ENCODE measurements around the gene BCL2. TPM values are rescaled to one million over a fixed set of nuclear protein-coding genes. Genes with fewer than 3 reads are reported as not detected.

Gene BCL2
- total and polyA plus RNA-seq, 3 experiments from 2014 or later = 29.8 to 60.5 (median 58.9) TPM

DNA sequence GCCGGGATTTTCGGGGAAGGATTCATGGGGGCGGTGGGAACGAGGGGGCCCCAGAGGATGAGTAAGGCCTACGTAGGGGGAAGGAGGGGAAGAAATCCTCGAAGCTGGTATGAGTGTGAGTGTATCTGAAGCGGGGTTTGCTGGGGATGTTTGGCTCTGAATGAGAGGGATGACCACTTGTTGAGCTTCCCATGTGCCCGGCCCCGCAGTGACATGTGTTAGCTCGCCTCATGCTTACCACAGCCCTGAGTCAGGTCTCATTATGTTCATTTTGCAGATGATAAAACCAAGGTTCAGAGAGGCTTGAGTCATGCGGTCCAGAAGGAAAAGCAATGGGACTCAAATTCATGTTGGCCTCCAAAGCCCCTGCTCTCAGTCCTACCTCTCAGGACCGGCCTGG, 214.7 kb downstream of the BCL2 start:
- H3K4me1 Mint-ChIP-seq = peaks cover 25 to 38% (median 38%) of the 10 kb centered on the region in 3 donors
- no peak overlapping the region for H3K27ac Mint-ChIP-seq
- peaks cover 30% of the 10 kb centered on the region for H3K4me1 ChIP-seq (ENCODE audit: insufficient read depth, low read length)
- H3K36me3 ChIP-seq (ENCODE audit: insufficient read depth, low read length) = no peaks in the 10 kb centered on the region
- H3K4me3 ChIP-seq (ENCODE audit: low read length) = no peak overlapping the region
- no peak overlapping the region for H3K4me3 Mint-ChIP-seq
- POLR2A ChIA-PET = no interaction called here
- no peaks in the 10 kb centered on the region for H3K9me3 ChIP-seq (ENCODE audit: low read length)
- H3K27me3 ChIP-seq (ENCODE audit: insufficient read depth, low read length, poor library complexity, severe bottlenecking) = no peaks in the 10 kb centered on the region
- no peaks in the 10 kb centered on the region for H3K36me3 Mint-ChIP-seq
- peaks cover 0 to 2% (median 0%) of the 10 kb centered on the region in 5 donors for H3K9me3 Mint-ChIP-seq
- no peak for DNase-seq
- CTCF ChIA-PET = no interaction called here
- no peak overlapping the region for H3K27ac ChIP-seq (ENCODE audit: low read depth, low read length)
- H3K27me3 Mint-ChIP-seq = no peaks in the 10 kb centered on the region

DNA sequence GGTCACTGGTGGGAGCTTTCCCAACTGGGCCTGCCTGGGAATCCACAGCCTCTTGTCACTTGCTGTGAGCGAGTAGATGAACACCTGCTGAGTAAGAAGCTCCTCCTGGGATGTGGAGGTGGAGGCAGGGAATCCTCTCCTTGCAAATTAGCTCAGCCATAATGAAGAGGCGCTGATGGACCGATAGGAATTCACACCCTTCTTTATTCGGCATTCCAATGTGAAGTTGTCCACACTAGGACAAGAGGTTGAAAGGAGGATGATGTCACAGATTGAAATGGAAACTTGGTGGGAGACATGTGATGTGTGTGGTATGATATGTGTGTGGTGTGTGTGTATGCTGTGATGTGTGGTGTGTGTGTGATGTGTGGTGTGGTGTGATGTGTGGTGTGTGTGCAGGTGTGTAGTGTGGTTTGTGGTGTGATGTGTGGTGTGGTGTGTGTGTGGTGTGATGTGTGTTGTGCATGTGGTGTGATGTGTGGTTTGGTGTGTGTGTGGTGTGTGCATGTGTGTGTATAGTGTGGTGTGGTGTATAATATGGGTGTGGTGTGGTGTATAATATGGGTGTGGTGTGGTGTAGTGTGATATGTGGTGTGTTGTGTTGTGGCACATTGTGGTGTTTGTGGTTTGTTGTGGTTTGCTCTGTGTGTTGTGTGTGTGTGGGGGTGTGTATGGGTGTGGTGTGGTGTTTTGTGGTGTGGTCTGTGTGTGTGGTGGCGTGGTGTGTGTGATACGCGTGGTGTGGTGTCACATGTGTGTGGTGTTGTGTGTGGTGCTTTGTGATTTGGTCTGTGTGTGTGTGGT, 216.4 kb downstream of the BCL2 start:
- ChIA-PET CTCF (interaction anchor here (1.2 kb wide), 1 partner anchor 262 kb away, joined by 3 read pairs; no protein-coding TSS in a partner anchor), POLR2A (no interaction called here)
- no peak for DNase-seq
- Histone ChIP-seq H3K4me1 (ENCODE audit: insufficient read depth, low read length) (peaks cover 47% of the 10 kb centered on the region), H3K27ac (ENCODE audit: low read depth, low read length) (no peak overlapping the region), H3K4me3 (ENCODE audit: low read length) (no peak overlapping the region), H3K36me3 (ENCODE audit: insufficient read depth, low read length) (no peaks in the 10 kb centered on the region), H3K9me3 (ENCODE audit: low read length) (no peaks in the 10 kb centered on the region), H3K27me3 (ENCODE audit: insufficient read depth, low read length, poor library complexity, severe bottlenecking) (no peaks in the 10 kb centered on the region)
- peaks cover 0 to 2% (median 0%) of the 10 kb centered on the region in 5 donors for H3K9me3 Mint-ChIP-seq
- peak overlapping the region in 1 of 7 donors; percentile 37 for H3K4me3 Mint-ChIP-seq
- peak overlapping the region in 1 of 8 donors; percentile 64 for H3K27ac Mint-ChIP-seq
- H3K27me3 Mint-ChIP-seq = no peaks in the 10 kb centered on the region
- H3K36me3 Mint-ChIP-seq = no peaks in the 10 kb centered on the region
- peaks cover 42 to 56% (median 55%) of the 10 kb centered on the region in 3 donors for H3K4me1 Mint-ChIP-seq

- H3K27ac Mint-ChIP-seq = peak overlapping the region in 3 of 8 donors; percentile 7 to 56 (median 51)
- H3K27me3 Mint-ChIP-seq = peaks cover 0 to 3% of the 10 kb centered on the region in 2 donors
- no peaks in the 10 kb centered on the region for H3K9me3 Mint-ChIP-seq
- no peak overlapping the region for H3K4me3 ChIP-seq (ENCODE audit: low read length)
- H3K4me1 ChIP-seq (ENCODE audit: insufficient read depth, low read length) = peaks cover 50% of the 10 kb centered on the region
- peak overlapping the region in 2 of 7 donors; percentile 15 to 26 for H3K4me3 Mint-ChIP-seq
- peaks cover 39 to 56% (median 50%) of the 10 kb centered on the region in 3 donors for H3K4me1 Mint-ChIP-seq
- ChIA-PET POLR2A (no interaction called here), CTCF (interaction anchor here (1.7 kb wide), 1 partner anchor 12 kb away, joined by 3 read pairs; no protein-coding TSS in a partner anchor)
- no peak for DNase-seq
- no peak overlapping the region for H3K27ac ChIP-seq (ENCODE audit: low read depth, low read length)
- H3K36me3 ChIP-seq (ENCODE audit: insufficient read depth, low read length) = no peaks in the 10 kb centered on the region
- H3K27me3 ChIP-seq (ENCODE audit: insufficient read depth, low read length, poor library complexity, severe bottlenecking) = no peaks in the 10 kb centered on the region
- H3K9me3 ChIP-seq (ENCODE audit: low read length) = no peaks in the 10 kb centered on the region
- H3K36me3 Mint-ChIP-seq = no peaks in the 10 kb centered on the region
Measured at GRCh38 chr18:63100630-63101055, 218.9 kb downstream of the BCL2 start.

DNA sequence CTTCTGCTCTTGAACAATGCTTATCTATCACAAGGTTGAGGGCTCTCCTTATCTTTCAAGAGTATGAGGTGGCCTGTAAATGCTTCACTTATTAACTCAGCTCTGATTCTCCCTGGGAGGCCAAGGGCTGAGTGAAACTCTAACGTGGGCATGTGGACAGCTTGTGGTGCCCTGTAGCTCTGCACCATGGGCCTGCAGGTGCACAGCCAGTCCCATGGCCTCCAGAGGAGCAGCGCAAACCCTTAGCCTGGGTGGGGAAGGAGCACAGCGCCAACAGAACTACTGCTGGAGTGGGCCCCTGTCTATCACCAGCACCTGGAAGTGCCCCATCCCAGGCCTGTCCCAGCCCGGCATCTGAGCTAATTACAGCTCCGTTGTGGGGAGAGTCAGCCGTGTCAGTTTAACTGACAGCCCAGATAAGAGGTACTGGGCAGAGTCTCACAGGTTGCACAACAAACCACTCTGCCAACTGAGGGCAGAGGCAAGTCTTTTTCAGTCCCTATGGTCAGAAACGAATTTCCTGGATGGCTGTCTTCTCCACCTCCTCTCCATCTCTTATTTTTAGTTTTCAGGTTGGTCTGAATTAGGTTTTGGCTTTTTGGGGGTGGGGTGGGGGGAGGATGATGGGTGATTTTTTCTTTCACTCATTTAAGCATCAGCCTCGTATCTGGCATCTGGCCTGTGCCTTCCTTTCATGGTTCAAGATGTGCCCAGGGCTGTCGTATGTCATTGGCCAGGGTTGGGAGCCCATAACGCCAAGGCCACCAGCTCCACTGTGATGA, 219.5 kb downstream of the BCL2 start:
- H3K36me3 Mint-ChIP-seq = no peaks in the 10 kb centered on the region
- peak overlapping the region in 1 of 8 donors; percentile 7 for H3K27ac Mint-ChIP-seq
- peak overlapping the region in 3 of 7 donors; percentile 12 to 39 (median 37) for H3K4me3 Mint-ChIP-seq
- peaks cover 39 to 56% (median 50%) of the 10 kb centered on the region in 3 donors for H3K4me1 Mint-ChIP-seq
- no peak overlapping the region for H3K4me3 ChIP-seq (ENCODE audit: low read length)
- ChIA-PET POLR2A (no interaction called here), CTCF (interaction anchor here (1.7 kb wide), 1 partner anchor 13 kb away, joined by 3 read pairs; no protein-coding TSS in a partner anchor)
- no peaks in the 10 kb centered on the region for H3K9me3 ChIP-seq (ENCODE audit: low read length)
- DNase-seq = no peak
- no peak overlapping the region for H3K27ac ChIP-seq (ENCODE audit: low read depth, low read length)
- peaks cover 50% of the 10 kb centered on the region for H3K4me1 ChIP-seq (ENCODE audit: insufficient read depth, low read length)
- H3K9me3 Mint-ChIP-seq = no peaks in the 10 kb centered on the region
- H3K27me3 ChIP-seq (ENCODE audit: insufficient read depth, low read length, poor library complexity, severe bottlenecking) = no peaks in the 10 kb centered on the region
- no peaks in the 10 kb centered on the region for H3K36me3 ChIP-seq (ENCODE audit: insufficient read depth, low read length)
- H3K27me3 Mint-ChIP-seq = peaks cover 0 to 3% of the 10 kb centered on the region in 2 donors

- H3K4me1 ChIP-seq (ENCODE audit: insufficient read depth, low read length) = peaks cover 50% of the 10 kb centered on the region
- Mint-ChIP-seq H3K4me1 (peaks cover 39 to 56% (median 50%) of the 10 kb centered on the region in 3 donors), H3K9me3 (no peaks in the 10 kb centered on the region), H3K4me3 (peak overlapping the region in 6 of 7 donors; percentile 12 to 88 (median 65)), H3K36me3 (no peaks in the 10 kb centered on the region), H3K27ac (peak overlapping the region in 7 of 8 donors; percentile 2 to 84 (median 78)), H3K27me3 (peaks cover 0 to 3% of the 10 kb centered on the region in 2 donors)
- CTCF ChIA-PET = interaction anchor here (0.6 to 1.7 kb wide), 2 partner anchors 13 to 23 kb away, joined by 3 read pairs; no protein-coding TSS in a partner anchor
- no peaks in the 10 kb centered on the region for H3K9me3 ChIP-seq (ENCODE audit: low read length)
- peak overlapping the region; percentile 15 for H3K4me3 ChIP-seq (ENCODE audit: low read length)
- no peaks in the 10 kb centered on the region for H3K27me3 ChIP-seq (ENCODE audit: insufficient read depth, low read length, poor library complexity, severe bottlenecking)
- no peak for DNase-seq
- no peak overlapping the region for H3K27ac ChIP-seq (ENCODE audit: low read depth, low read length)
- H3K36me3 ChIP-seq (ENCODE audit: insufficient read depth, low read length) = no peaks in the 10 kb centered on the region
- POLR2A ChIA-PET = no interaction called here
Measured at GRCh38 chr18:63099091-63099840, 220.3 kb downstream of the BCL2 start.

- no peaks in the 10 kb centered on the region for H3K36me3 Mint-ChIP-seq
- peak overlapping the region; percentile 1 to 92 (median 82) for H3K27ac Mint-ChIP-seq
- ChIA-PET CTCF (no interaction called here), POLR2A (interaction anchor here (0.6 kb wide), 1 partner anchor 289 kb away, joined by 3 read pairs; no protein-coding TSS in a partner anchor)
- DNase-seq = peak in 4 of 5 donors; percentile 10 to 67 (median 54)
- peaks cover 39 to 55% (median 47%) of the 10 kb centered on the region in 3 donors for H3K4me1 Mint-ChIP-seq
- H3K9me3 Mint-ChIP-seq = no peaks in the 10 kb centered on the region
- H3K4me1 ChIP-seq (ENCODE audit: insufficient read depth, low read length) = peaks cover 47% of the 10 kb centered on the region
- H3K9me3 ChIP-seq (ENCODE audit: low read length) = no peaks in the 10 kb centered on the region
- H3K4me3 Mint-ChIP-seq = peak overlapping the region; percentile 57 to 88 (median 70)
- no peaks in the 10 kb centered on the region for H3K27me3 ChIP-seq (ENCODE audit: insufficient read depth, low read length, poor library complexity, severe bottlenecking)
- H3K36me3 ChIP-seq (ENCODE audit: insufficient read depth, low read length) = no peaks in the 10 kb centered on the region
- H3K27me3 Mint-ChIP-seq = peaks cover 0 to 3% of the 10 kb centered on the region in 2 donors
- H3K27ac ChIP-seq (ENCODE audit: low read depth, low read length) = no peak overlapping the region
- peak overlapping the region; percentile 15 for H3K4me3 ChIP-seq (ENCODE audit: low read length)
Measured at GRCh38 chr18:63098018-63098981, 221.3 kb downstream of the BCL2 start.

DNA sequence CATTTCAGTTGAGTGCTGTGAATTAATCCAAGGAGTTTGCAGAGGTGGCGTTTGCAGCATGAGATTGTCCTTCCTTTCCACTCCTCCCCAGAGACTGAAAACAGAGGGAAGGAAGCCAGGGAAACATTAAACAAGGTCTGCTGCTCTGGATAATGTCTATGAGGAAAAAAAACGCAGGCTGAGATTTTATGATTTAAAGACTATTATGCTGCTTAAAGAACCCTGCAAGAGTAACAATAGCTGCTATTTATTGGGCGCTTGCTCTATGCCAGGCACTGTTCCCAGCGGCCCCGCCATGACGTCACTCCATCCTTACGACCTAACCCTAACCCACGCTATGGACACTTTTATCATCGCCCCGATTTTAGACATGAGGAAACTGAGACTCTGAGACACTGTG, 222.4 kb downstream of the BCL2 start:
- H3K4me1 ChIP-seq (ENCODE audit: insufficient read depth, low read length) = peaks cover 47% of the 10 kb centered on the region
- ChIA-PET POLR2A (no interaction called here), CTCF (no interaction called here)
- Mint-ChIP-seq H3K27ac (peak overlapping the region in 5 of 8 donors; percentile 13 to 76 (median 59)), H3K36me3 (no peaks in the 10 kb centered on the region), H3K4me1 (peaks cover 36 to 51% (median 42%) of the 10 kb centered on the region in 3 donors), H3K4me3 (peak overlapping the region in 2 of 7 donors; percentile 4 to 19), H3K27me3 (peaks cover 0 to 3% of the 10 kb centered on the region in 2 donors), H3K9me3 (no peaks in the 10 kb centered on the region)
- DNase-seq = no peak
- no peaks in the 10 kb centered on the region for H3K36me3 ChIP-seq (ENCODE audit: insufficient read depth, low read length)
- H3K27ac ChIP-seq (ENCODE audit: low read depth, low read length) = no peak overlapping the region
- no peaks in the 10 kb centered on the region for H3K27me3 ChIP-seq (ENCODE audit: insufficient read depth, low read length, poor library complexity, severe bottlenecking)
- no peak overlapping the region for H3K4me3 ChIP-seq (ENCODE audit: low read length)
- H3K9me3 ChIP-seq (ENCODE audit: low read length) = no peaks in the 10 kb centered on the region

Data from CD8-positive, alpha-beta memory T cell (primary cell).